Measurements from ENCODE around the gene DMGDH. TPM values are rescaled to one million over a fixed set of nuclear protein-coding genes. Genes with fewer than 3 reads are reported as not detected.

DMGDH gene
- total RNA-seq, 1 experiment from 2014 or later, result not detected

- no peak overlapping the region for H4K91ac ChIP-seq (ENCODE audit: insufficient read length, low read depth, low read length)
- no peak overlapping the region for H3K56ac ChIP-seq (ENCODE audit: insufficient read length, low read depth, low read length)
- Mint-ChIP-seq H3K36me3 (ENCODE audit: insufficient read depth in 1 of 3, low read depth in 3 of 3) (peaks cover 0 to 3% (median 0%) of the 10 kb centered on the region in 3 experiments; a peak in 2 of 7 replicates), H3K9me3 (no peaks in the 10 kb centered on the region), H3K27ac (peak overlapping the region in 1 of 3 experiments; percentile 55; a peak in 2 of 7 replicates), H3K4me3 (no peak overlapping the region), H3K27me3 (ENCODE audit: low read depth) (no peaks in the 10 kb centered on the region), H3K4me1 (peaks cover 0 to 3% of the 10 kb centered on the region in 2 experiments; a peak in 2 of 4 replicates)
- DNase-seq, result no peak
- no peak overlapping the region for H2BK5ac ChIP-seq (ENCODE audit: insufficient read length, low read length)
- no peak overlapping the region for H3K9ac ChIP-seq (ENCODE audit: extremely low read depth, insufficient read length, low read length)
- WGBS (ENCODE audit: extremely low coverage, insufficient read length, low lambda C conversion rate), result no CpG with 5 or more reads among the region's 3 CpGs
- H4K8ac ChIP-seq (replicated peaks; ENCODE audit: insufficient read length, low read depth, low read length), result no peak overlapping the region
- no peaks in the 10 kb centered on the region for H3K79me2 ChIP-seq (ENCODE audit: insufficient read depth, low read length)
- H3K4me1 ChIP-seq (ENCODE audit: insufficient read depth, low read length), result no peaks in the 10 kb centered on the region
- H3K4ac ChIP-seq (ENCODE audit: low read depth, low read length), result no peak overlapping the region
- no peak overlapping the region for H2BK15ac ChIP-seq (ENCODE audit: low read depth, low read length)
- no peak overlapping the region for H3T11ph ChIP-seq (ENCODE audit: low read length)
- H4K5ac ChIP-seq (ENCODE audit: insufficient read length, low read depth, low read length), result no peak overlapping the region
- H3K4me2 ChIP-seq (ENCODE audit: insufficient read depth, insufficient read length, low read length), result no peak overlapping the region
- H4K20me1 ChIP-seq (ENCODE audit: control insufficient read depth, insufficient read depth, insufficient read length), result no peaks in the 10 kb centered on the region
- no peaks in the 10 kb centered on the region for H3K27me3 ChIP-seq (ENCODE audit: insufficient read depth, low read length)
- H3K27ac ChIP-seq (ENCODE audit: insufficient read length, low read depth, low read length), result no peak overlapping the region
- H2AFZ ChIP-seq (ENCODE audit: low read length), result no peak overlapping the region
- H3K23ac ChIP-seq (ENCODE audit: insufficient read length, low read depth, low read length), result no peak overlapping the region
- H3K14ac ChIP-seq (ENCODE audit: insufficient read depth, low read length), result no peak overlapping the region
- H2BK120ac ChIP-seq (ENCODE audit: low read depth, low read length, poor library complexity, severe bottlenecking), result no peak overlapping the region
- H3K79me1 ChIP-seq (ENCODE audit: insufficient read depth, low read depth, low read length, poor library complexity, severe bottlenecking), result no peaks in the 10 kb centered on the region
- H2BK20ac ChIP-seq (ENCODE audit: low read depth, low read length, poor library complexity, severe bottlenecking), result no peak overlapping the region
- H3K23me2 ChIP-seq (ENCODE audit: insufficient read length, low read depth, low read length, poor library complexity, severe bottlenecking), result no peaks in the 10 kb centered on the region
- no peak overlapping the region for H3K18ac ChIP-seq (ENCODE audit: insufficient read length, low read depth, low read length)
- no peak overlapping the region for H2BK12ac ChIP-seq (ENCODE audit: insufficient read length, low read depth, low read length)
- TF ChIP-seq CTCF (conservative IDR thresholded peaks at IDR 0.05), result no peak
- H3K9me3 ChIP-seq (ENCODE audit: control insufficient read depth, low read depth, low read length), result no peaks in the 10 kb centered on the region
- H2AK5ac ChIP-seq (ENCODE audit: insufficient read length, low read length), result no peak overlapping the region
Observed at GRCh38 chr5:78958672-78959445, 110.6 kb downstream of the DMGDH start.

Measured in H9 (cell line).